K562 (cell line): ENCODE measurements around the gene ZBTB9. TPM values are rescaled to one million over a fixed set of nuclear protein-coding genes. Genes with fewer than 3 reads are reported as not detected.
A peak's percentile ranks its signal among the peaks of the same experiment; 100 is the strongest.

ENCODE experiments used
- EHMT2 ChIP-seq: fragments of 450-650 bp; IDR thresholded peaks from 2 replicates; pipeline ENCODE4 v1.6.1; 2018; ENCODE audit warnings: antibody characterized with exemption
- JUND ChIP-seq, 2 experiments: IDR thresholded peaks; 2 replicates in 1 of 2; 3 replicates in 1 of 2; pipeline ENCODE4 v1.6.1; 2011; ENCODE audit warnings: borderline replicate concordance in 2 of 2, low read depth in 2 of 2, low read length in 2 of 2, improper control_type of control experiment in 1 of 2, missing biosample characterization in 1 of 2, missing genetic modification characterization in 1 of 2, missing genetic modification reagents in 1 of 2
- LCOR ChIP-seq: sonication (generic); formaldehyde crosslinking; IDR thresholded peaks from 2 replicates; pipeline ENCODE4 v1.8.0; 2022; ENCODE audit warnings: mild to moderate bottlenecking, missing genetic modification reagents
- PHF21A ChIP-seq: fragments of 450-650 bp; IDR thresholded peaks from 2 replicates; pipeline ENCODE4 v1.6.1; 2017; ENCODE audit warnings: low read depth, borderline replicate concordance
- PHTF2 ChIP-seq: fragments of 250-450 bp; sonication (Bioruptor Pico); IDR thresholded peaks from 2 replicates; pipeline ENCODE4 v1.5.0; 2021; ENCODE audit warnings: mild to moderate bottlenecking
- RHOXF2B ChIP-seq: fragments of 250-450 bp; sonication (Bioruptor Pico); conservative IDR thresholded peaks from 2 replicates; pipeline ENCODE4 v1.5.1; 2021
- SMAD2 ChIP-seq: fragments of 150-350 bp; IDR thresholded peaks from 2 replicates; pipeline ENCODE4 v1.6.1; 2014; ENCODE audit warnings: low read depth, mild to moderate bottlenecking, low read length
- SMARCC2 ChIP-seq: fragments of 450-650 bp; IDR thresholded peaks from 2 replicates; pipeline ENCODE4 v1.6.1; 2017; ENCODE audit warnings: antibody characterized with exemption, moderate library complexity, mild to moderate bottlenecking, low read depth
- TSHZ1 ChIP-seq: fragments of 250-450 bp; sonication (Bioruptor Pico); IDR thresholded peaks from 2 replicates; pipeline ENCODE4 v1.4.0; 2020; ENCODE audit warnings: mild to moderate bottlenecking, moderate library complexity
- ZBTB33 ChIP-seq: sonication (generic); formaldehyde crosslinking; IDR thresholded peaks from 2 replicates; pipeline ENCODE4 v1.8.1; 2023; ENCODE audit warnings: mild to moderate bottlenecking, missing genetic modification reagents
- ZBTB7A ChIP-seq: IDR thresholded peaks from 2 replicates; pipeline ENCODE4 v1.6.1; 2011; ENCODE audit warnings: low read depth, mild to moderate bottlenecking, low read length, moderate library complexity, borderline replicate concordance; ENCODE audit not compliant: control insufficient read depth
- ZNF551 ChIP-seq: fragments of 250-450 bp; sonication (Bioruptor Pico); IDR thresholded peaks from 2 replicates; pipeline ENCODE4 v1.5.0; 2021; ENCODE audit warnings: mild to moderate bottlenecking, moderate library complexity
- ZNF699 ChIP-seq: fragments of 250-450 bp; sonication (Bioruptor Pico); IDR thresholded peaks from 2 replicates; pipeline ENCODE4 v1.8.0; 2021; ENCODE audit warnings: mild to moderate bottlenecking, moderate library complexity; ENCODE audit not compliant: insufficient replicate concordance
- ZNF778 ChIP-seq: fragments of 450-650 bp; formaldehyde crosslinking; IDR thresholded peaks from 2 replicates; pipeline ENCODE4 v1.4.0; 2020; ENCODE audit warnings: mild to moderate bottlenecking, moderate library complexity
- polyA plus RNA-seq, 8 experiments: library from polyadenylated mRNA; depleted of rRNA in 4 of 8; stranded (reverse) in 5 of 8; unstranded in 3 of 8; fragments of >200 nt; fragmentation: Nextera tagmentation in 2 of 8; fragmentation: Illumina TruSeq in 1 of 8; extraction: Ambion mirVana in 2 of 8; extraction: Trizol in 1 of 8; gene quantifications; 2 replicates each; pipeline versions ENCODE4 v1.2.1 to v1.2.3, GENCODE V29; 2011 to 2014; ENCODE audit warnings: inconsistent platforms in 1 of 8, missing spikeins in 1 of 8
- total RNA-seq, 7 experiments: library from RNA; depleted of rRNA in 6 of 7; stranded (reverse); fragments of >200 nt in 6 of 7; fragmentation: Illumina TruSeq in 2 of 7; extraction: Trizol in 2 of 7; gene quantifications; 2 replicates each; pipeline versions ENCODE4 v1.2.1 to v1.2.3, GENCODE V29; 2011 to 2021; ENCODE audit warnings: low replicate concordance in 1 of 7
- TF ChIP-seq, protein P1 (sequence below): fragments of 450-650 bp; IDR thresholded peaks from 2 replicates; pipeline ENCODE4 v1.6.1; 2016; ENCODE audit warnings: missing biosample characterization, missing genetic modification characterization
- TF ChIP-seq, protein P2 (sequence below): fragments of 250-450 bp; sonication (Bioruptor Pico); IDR thresholded peaks from 2 replicates; pipeline ENCODE4 v1.8.0; 2021; ENCODE audit warnings: borderline replicate concordance, mild to moderate bottlenecking, moderate library complexity; ENCODE audit not compliant: poor library complexity, severe bottlenecking
- TF ChIP-seq, protein P3 (sequence below): fragments of 250-450 bp; sonication (Bioruptor Pico); IDR thresholded peaks from 2 replicates; pipeline ENCODE4 v1.5.0; 2020; ENCODE audit warnings: mild to moderate bottlenecking, borderline replicate concordance

Gene ZBTB9
- total and polyA plus RNA-seq, 9 of the 15 experiments (the other 6 are each of a cell fraction or from before 2014, with no cell fraction given): 1.9 to 19.5 (median 10.4) TPM

DNA sequence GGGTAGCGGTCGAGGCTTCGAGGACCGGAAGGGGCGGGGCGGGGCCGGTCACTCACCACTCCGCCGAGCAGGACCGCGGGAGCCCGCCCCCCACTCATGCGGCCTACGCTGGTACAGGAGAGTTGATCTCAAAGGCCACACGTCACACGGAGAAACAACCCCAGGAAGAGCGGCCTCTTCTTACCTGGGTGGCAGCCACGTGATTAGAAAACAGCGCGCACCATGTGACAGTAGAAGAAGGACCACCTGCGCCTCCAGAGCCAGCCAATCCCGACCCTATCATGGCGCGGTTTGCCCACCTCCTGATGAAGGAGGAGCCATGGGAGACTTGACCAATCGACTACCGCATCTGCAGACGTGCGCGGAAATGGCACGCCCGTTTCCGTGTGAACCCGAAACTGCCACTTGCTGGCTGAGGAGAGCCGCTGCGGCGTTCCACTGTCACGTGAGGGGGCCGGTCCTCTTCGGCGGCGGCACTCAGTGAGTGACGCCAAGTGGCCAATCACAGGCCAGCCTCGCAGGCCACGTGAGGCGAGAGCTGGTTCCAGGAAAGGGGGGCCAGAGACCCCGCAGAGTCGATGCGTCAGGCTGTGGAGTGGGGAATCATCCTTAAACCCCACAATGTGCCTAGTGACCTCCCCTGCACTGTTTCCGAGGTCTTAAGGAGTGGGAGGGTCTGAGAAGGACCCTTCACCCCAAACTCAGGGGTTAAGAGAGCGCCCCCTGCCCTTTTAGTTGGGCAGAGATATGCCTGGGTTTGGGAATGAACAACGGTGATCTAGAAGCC, 36.3 kb upstream of the ZBTB9 start, which contains the start of gene CUTA (continued):
- peak; percentile 61; the same call in 1 of the 2 replicates for TF ChIP-seq ZBTB33
- TF ChIP-seq ZBTB7A: peak; percentile 98
- TF ChIP-seq, protein P1, sequence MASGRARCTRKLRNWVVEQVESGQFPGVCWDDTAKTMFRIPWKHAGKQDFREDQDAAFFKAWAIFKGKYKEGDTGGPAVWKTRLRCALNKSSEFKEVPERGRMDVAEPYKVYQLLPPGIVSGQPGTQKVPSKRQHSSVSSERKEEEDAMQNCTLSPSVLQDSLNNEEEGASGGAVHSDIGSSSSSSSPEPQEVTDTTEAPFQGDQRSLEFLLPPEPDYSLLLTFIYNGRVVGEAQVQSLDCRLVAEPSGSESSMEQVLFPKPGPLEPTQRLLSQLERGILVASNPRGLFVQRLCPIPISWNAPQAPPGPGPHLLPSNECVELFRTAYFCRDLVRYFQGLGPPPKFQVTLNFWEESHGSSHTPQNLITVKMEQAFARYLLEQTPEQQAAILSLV (tag): no peak
- TF ChIP-seq, protein P2, sequence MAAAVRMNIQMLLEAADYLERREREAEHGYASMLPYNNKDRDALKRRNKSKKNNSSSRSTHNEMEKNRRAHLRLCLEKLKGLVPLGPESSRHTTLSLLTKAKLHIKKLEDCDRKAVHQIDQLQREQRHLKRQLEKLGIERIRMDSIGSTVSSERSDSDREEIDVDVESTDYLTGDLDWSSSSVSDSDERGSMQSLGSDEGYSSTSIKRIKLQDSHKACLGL (CRISPR knock-in tag): peak; percentile 75
- TF ChIP-seq JUND (IDR thresholded peaks at IDR 0.05; ENCODE audit: borderline replicate concordance, low read depth, low read length): peak; percentile 76; the same call in 1 of the 2 replicates
- peak; percentile 39; the same call in 1 of the 3 replicates for TF ChIP-seq JUND (tag; IDR thresholded peaks at IDR 0.05; ENCODE audit: borderline replicate concordance, low read depth, low read length)
- TF ChIP-seq ZNF551: no peak
- TF ChIP-seq ZNF778 (CRISPR knock-in tag): no peak
- TF ChIP-seq SMAD2: no peak
- TF ChIP-seq LCOR (CRISPR knock-in tag): peak; percentile 90
- TF ChIP-seq RHOXF2B (CRISPR knock-in tag): peak; percentile 80; the same call in 1 of the 2 replicates
- no peak for TF ChIP-seq SMARCC2
- no peak for TF ChIP-seq PHTF2
- TF ChIP-seq TSHZ1 (CRISPR knock-in tag): no peak
- no peak for TF ChIP-seq ZNF699
- TF ChIP-seq, protein P3, sequence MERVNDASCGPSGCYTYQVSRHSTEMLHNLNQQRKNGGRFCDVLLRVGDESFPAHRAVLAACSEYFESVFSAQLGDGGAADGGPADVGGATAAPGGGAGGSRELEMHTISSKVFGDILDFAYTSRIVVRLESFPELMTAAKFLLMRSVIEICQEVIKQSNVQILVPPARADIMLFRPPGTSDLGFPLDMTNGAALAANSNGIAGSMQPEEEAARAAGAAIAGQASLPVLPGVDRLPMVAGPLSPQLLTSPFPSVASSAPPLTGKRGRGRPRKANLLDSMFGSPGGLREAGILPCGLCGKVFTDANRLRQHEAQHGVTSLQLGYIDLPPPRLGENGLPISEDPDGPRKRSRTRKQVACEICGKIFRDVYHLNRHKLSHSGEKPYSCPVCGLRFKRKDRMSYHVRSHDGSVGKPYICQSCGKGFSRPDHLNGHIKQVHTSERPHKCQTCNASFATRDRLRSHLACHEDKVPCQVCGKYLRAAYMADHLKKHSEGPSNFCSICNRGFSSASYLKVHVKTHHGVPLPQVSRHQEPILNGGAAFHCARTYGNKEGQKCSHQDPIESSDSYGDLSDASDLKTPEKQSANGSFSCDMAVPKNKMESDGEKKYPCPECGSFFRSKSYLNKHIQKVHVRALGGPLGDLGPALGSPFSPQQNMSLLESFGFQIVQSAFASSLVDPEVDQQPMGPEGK (CRISPR knock-in tag): no peak
- no peak for TF ChIP-seq PHF21A
- no peak for TF ChIP-seq EHMT2
